Stimulated activated CD8-positive, alpha-beta memory T cell treated with anti-CD3 and anti-CD28 coated beads, Interleukin-2, amount 100 ng/mL, for 48 hours (primary cell): Measurements from ENCODE around the gene SOD3.

Source experiments
- DNase-seq, 2 donors: peaks; one replicate each; pipeline ENCODE4 v3.0.0-alpha.2; 2020; ENCODE audit warnings: low read depth in 2 of 2

The SOD3 gene

GRCh38 chr4:24775032-24775605 is 20.3 kb upstream of the SOD3 start:
- no peak for DNase-seq

GRCh38 chr4:24775750-24776149 is 19.6 kb upstream of the SOD3 start:
- no peak for DNase-seq

- no peak for DNase-seq
Observed at GRCh38 chr4:24777536-24778463, 17.6 kb upstream of the SOD3 start.

GRCh38 chr4:24778464-24779225 is 16.7 kb upstream of the SOD3 start:
- DNase-seq = no peak

GRCh38 chr4:24780936-24781495 is 14.4 kb upstream of the SOD3 start:
- no peak for DNase-seq

- no peak for DNase-seq
Observed at GRCh38 chr4:24781999-24782745, 13.2 kb upstream of the SOD3 start.

GRCh38 chr4:24783506-24783905 is 11.9 kb upstream of the SOD3 start:
- DNase-seq = no peak

GRCh38 chr4:24791043-24791442 is 4.3 kb upstream of the SOD3 start:
- no peak for DNase-seq

- DNase-seq = no peak
Observed at GRCh38 chr4:24792552-24792951, 2.8 kb upstream of the SOD3 start.

- no peak for DNase-seq
Observed at GRCh38 chr4:24793219-24794005, 2.0 kb upstream of the SOD3 start.

- no peak for DNase-seq
Observed at GRCh38 chr4:24794051-24794450, 1.3 kb upstream of the SOD3 start.

GRCh38 chr4:24794480-24794879 is 893 bp upstream of the SOD3 start:
- no peak for DNase-seq

GRCh38 chr4:24795666-24796381 is 451 bp downstream of the SOD3 start:
- DNase-seq = no peak

- DNase-seq = no peak
Observed at GRCh38 chr4:24796620-24797019, 1.2 kb downstream of the SOD3 start.

- DNase-seq = no peak
Observed at GRCh38 chr4:24798036-24798610, 2.8 kb downstream of the SOD3 start.

GRCh38 chr4:24799196-24799543 is 3.8 kb downstream of the SOD3 start:
- DNase-seq = no peak

- no peak for DNase-seq
Observed at GRCh38 chr4:24799544-24800324, 4.4 kb downstream of the SOD3 start.

- DNase-seq = no peak
Observed at GRCh38 chr4:24800325-24800895, 5.0 kb downstream of the SOD3 start.
